GM19035 (cell line): Measurements from ENCODE around the gene TPSAB1.
"Not testable (repeated sequence)": the region's sequence is repeated elsewhere in the genome, so short reads cannot be mapped to it uniquely, and the experiment has no call there.

Experiments used
- ATAC-seq: cut with Tn5 transposase; IDR thresholded peaks from one replicate; pipeline ENCODE4 v1.9.1; 2021; ENCODE audit not compliant: unreplicated experiment

Gene TPSAB1

GRCh38 chr16:1223355-1224214, 16.9 kb upstream of the TPSAB1 start:
- ATAC-seq: no peak

DNA sequence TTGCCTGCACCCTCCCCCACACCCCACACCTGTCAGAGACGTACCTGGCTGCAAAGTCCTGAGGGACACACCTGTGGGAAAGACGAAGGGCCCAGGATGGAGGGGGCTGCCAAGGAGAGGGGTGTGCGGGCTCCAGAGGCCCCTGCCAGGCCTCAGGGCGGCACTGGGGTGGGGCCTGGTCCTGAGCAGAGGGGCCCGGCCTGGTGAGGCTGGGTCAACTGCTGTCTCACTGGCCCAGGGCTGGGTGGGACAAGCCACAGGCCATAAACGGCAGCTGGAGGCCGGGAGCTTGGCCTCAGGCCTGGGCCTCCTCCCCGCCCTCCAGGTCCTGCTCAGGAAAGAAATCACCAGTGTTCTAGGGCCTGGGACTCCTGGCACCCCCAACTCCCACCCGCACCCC, 15.9 kb upstream of the TPSAB1 start:
- no peak for ATAC-seq

GRCh38 chr16:1225051-1225451, 15.5 kb upstream of the TPSAB1 start, which contains the start of gene TPSG1:
Gene TPSG1 (minus strand): TSS chr16:1225268. CDS start chr16:1225252, 16 bp downstream.
- ATAC-seq: no peak

DNA sequence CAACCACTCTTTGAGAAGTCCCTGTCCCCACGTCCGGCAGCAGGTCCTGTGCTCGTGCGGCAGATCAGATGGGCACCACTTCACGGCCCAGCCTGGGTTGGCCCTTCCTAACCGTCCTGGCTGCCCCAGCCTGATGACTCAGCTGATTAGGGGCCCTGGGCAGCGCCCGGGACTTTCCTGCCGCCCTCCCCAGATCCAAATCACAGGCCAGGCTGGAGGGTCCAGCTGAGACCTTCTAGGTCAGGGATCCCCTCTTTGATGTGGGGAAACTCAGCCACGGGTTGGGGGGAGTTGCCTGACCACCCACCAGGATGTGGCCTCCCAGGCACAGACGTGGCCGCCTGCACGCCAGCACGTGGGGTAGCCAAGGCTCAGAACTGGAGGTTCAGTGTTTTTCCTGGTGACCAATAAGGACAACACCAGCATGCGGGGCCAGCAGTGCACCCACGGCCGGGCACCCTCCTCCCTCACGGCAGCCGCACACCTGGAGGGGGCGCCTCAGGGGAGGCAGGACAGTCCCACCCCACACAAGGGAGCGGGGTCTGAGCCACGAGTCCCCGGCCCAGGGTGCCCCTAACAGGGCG, 14.7 kb upstream of the TPSAB1 start:
- not testable (repeated sequence) for ATAC-seq

- not testable (repeated sequence) for ATAC-seq
These were observed 13.8 kb upstream of the TPSAB1 start for GRCh38 chr16:1226692-1227091.

- ATAC-seq: not testable (repeated sequence)
These were observed 12.3 kb upstream of the TPSAB1 start for GRCh38 chr16:1228227-1228626.

DNA sequence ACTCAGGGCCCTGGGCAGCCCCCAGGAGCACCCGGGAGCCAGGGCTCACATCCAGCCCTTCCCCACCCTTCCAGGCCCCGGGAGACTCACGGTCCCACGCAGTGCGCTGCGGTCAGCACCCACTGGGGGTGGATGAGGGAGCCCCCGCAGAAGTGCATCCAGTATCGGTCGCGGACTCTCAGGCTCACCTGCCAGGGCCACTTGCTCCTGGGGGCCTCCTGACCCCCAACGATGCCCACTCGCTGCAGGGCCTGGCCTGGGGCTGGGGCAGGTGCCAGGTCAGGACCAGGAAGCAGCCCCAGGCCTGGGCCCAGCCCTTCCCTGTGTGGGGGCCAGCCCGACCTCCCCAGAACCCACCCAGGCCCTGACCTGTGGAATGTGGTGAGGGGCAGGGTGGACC, 11.0 kb upstream of the TPSAB1 start:
- not testable (repeated sequence) for ATAC-seq

DNA sequence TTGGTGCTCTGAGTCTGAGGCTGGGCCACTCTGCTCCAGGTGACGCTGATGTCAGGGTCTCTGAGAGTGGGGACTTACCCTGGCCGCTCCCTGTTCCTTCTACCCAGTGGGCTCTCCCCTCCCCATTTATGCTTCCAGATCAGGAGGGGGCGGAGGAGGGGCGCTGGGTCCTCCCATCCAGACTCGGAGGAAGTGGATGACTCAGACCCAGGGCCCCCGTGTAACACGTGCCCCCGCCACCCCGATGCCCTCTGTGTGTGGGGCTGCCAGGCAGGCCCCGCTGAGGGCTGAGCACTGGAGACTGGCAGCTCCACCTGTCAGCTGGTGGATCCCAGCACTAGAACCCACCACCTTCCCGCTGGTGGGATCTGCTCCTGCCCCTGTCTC, 10.4 kb upstream of the TPSAB1 start, which contains the start of gene TPSB2:
TPSB2 (minus strand) TSS at position 101 of the 387 bp plus-strand sequence. CDS start 233 bp downstream, outside the sequence.
- not testable (repeated sequence) for ATAC-seq

DNA sequence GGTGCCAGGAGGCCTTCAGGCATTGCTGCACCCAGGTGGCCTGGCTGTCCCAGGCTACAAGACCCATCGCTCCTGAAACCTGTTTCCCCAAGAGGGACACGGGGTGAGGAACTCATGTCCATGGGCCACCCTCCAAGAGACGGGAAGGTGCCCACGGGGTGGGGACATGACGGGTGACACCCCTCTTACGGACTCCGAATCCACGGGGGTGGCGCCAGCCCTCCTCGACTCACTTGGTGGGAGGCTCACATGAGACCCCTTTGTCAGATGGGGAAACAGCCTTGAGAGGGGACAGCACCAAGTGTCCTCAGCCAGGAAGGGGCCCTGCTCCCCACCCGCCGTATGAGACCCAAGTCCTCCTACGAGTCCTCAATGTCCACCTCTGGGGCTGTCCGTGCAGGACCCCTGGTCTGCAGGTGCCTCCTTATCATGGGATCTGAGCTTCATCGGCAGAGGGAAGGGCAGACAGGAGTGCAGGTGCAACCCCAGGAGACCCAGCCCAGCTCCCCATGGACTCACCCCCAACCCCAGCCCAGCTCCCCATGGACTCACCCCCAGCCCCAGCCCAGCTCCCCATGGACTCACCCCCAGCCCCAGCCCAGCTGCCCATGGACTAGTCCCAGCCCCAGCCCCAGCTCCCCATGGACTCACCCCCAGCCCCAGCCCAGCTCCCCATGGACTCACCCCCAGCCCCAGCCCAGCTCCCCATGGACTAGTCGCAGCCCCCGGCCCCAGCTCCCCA, 9.9 kb upstream of the TPSAB1 start:
- ATAC-seq: not testable (repeated sequence)

- ATAC-seq: not testable (repeated sequence)
These were observed 9.2 kb upstream of the TPSAB1 start for GRCh38 chr16:1231301-1231700.

DNA sequence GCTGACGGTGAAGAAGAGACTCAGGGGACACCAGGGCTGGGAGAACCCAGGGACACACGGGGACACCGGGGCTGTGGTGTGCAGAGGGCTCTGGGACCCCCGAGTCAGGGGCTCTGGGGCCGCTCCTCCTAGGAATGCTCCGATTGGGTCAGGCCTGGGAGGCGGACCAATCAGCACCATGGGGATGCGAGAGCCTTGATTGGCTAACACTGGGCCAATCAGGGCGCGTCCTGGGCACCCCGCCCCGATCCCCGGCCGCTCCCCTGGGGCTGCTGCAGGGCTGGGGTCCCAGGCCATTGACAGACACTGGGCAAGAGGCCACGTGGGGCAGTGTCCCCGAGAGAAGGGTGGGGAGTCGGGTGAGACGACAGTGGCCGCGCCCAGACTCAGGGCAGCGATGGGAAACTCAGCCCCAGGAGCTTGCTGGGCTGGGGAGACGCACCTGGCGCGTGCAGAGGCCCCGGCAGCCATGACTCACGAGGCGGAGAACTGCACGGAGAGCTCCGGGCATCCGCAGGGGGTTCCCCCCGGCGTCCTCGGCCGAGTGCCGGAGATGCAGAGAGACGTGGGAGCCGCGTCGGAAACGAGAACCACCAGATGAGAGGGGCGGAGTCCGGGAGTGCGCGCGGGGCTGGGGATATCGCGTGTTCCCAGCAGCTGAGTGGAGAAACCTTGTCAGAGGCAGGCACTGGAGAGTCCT, 8.3 kb upstream of the TPSAB1 start:
- ATAC-seq: not testable (repeated sequence)

DNA sequence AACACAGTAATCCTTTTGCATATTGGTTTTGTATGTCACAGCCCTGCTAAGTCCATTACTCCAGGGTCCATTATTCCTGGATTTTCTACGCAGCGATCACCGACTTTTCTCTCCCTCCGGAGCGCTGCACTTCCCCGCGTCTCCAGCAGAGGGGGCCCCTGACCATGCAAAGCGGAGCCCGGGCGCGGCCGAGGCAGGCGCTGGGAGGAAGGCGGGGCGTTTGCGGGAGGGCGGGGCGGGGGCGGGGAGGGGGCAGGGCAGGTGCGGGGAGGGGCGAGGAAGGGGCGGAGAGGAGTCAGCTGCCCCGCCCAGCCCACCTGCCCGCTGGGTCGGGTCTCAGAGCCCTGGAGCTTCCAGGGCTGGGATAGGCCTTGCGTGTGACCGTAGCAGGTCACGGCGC, 3.8 kb upstream of the TPSAB1 start:
- not testable (repeated sequence) for ATAC-seq

DNA sequence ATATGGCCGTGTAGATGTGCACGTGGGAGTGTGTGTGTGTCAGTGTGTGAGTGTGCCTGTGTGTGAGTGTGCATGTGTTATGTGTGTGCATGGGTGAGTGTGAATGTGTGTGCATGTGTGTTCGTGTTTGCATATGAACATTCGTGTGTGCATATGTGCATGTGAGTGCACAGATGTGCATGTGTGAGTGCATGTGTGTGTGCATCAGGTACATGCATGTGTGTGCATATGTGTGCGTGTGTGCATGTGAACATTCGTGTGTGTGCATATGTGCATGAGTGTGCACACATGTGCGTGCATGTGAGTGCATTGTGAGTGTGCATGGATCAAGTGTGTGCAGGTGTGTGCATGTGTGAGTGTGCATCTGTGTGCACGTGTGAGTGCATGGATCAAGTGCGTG, 2.5 kb upstream of the TPSAB1 start:
- no peak for ATAC-seq

DNA sequence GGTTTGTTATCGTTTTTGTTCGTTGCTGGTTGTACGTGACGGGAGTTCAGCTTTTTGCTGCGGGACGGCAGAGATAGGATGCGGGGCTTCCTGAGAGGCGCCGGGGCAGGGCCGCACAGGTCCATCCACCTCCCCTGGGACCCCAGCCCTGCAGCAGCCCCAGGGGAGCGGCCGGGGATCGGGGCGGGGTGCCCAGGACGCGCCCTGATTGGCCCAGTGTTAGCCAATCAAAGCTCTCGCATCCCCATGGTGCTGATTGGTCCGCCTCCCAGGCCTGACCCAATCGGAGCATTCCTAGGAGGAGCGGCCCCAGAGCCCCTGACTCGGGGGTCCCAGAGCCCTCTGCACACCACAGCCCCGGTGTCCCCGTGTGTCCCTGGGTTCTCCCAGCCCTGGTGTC, 1.6 kb upstream of the TPSAB1 start:
- ATAC-seq: not testable (repeated sequence)

DNA sequence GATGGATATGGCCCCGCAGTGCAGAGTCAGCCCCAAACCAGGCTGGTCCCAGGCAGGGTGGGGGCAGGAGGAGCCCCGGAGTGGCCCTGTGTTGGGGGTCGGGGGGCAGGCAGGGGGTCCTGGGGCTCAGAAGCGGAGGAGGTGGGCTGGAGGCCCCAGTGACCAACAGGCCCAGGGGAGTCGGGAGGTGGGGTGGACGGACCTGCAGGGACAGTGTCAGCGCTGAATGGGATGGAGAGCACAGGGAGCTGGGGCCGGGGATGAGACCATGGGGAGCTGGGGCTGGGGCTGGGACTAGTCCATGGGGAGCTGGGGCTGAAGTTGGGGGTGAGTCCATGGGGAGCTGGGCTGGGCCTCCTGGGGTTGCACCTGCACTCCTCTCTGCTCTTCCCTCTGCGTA, 930 bp upstream of the TPSAB1 start:
- ATAC-seq: not testable (repeated sequence)

DNA sequence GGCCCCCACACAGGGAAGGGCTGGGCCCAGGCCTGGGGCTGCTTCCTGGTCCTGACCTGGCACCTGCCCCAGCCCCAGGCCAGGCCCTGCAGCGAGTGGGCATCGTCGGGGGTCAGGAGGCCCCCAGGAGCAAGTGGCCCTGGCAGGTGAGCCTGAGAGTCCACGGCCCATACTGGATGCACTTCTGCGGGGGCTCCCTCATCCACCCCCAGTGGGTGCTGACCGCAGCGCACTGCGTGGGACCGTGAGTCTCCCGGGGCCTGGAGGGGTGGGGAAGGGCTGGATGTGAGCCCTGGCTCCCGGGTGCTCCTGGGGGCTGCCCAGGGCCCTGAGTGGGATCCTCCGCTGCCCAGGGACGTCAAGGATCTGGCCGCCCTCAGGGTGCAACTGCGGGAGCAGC, 576 bp downstream of the TPSAB1 start:
- not testable (repeated sequence) for ATAC-seq

- ATAC-seq: not testable (repeated sequence)
These were observed 2.9 kb downstream of the TPSAB1 start for GRCh38 chr16:1243363-1243762.

- ATAC-seq: not testable (repeated sequence)
These were observed 3.7 kb downstream of the TPSAB1 start for GRCh38 chr16:1243907-1244850.

DNA sequence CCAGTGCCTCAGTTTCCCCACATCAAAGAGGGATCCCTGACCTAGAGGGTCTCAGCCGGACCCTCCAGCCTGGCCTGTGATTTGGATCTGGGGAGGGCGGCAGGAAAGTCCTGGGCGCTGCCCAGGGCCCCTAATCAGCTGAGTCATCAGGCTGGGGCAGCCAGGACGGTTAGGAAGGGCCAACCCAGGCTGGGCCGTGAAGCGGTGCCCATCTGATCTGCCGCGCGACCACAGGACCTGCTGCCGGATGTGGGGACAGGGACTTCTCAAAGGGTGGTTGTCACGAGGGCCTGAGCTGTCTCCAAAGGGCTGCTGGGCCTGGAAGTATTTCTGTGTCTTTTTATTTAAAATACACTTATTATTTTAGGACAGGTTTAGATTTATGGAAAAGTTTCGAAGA, 4.4 kb downstream of the TPSAB1 start:
- ATAC-seq: no peak
